Uterus (tissue), 2 donors: ENCODE results near the gene TPPP.

ENCODE experiments used
- POLR2A ChIP-seq, 2 donors: fragments of 450-650 bp; IDR thresholded peaks; one replicate each; pipeline ENCODE4 v1.6.1; 2016; ENCODE audit warnings: antibody characterized with exemption in 2 of 2, mild to moderate bottlenecking in 1 of 2, moderate library complexity in 1 of 2
- TF ChIP-seq, protein P1 (sequence below), 4 experiments: fragments of 200-600 bp in 2 of 4; fragments of 450-650 bp in 2 of 4; sonication (generic) in 2 of 4; IDR thresholded peaks; one replicate each; pipeline ENCODE4 v1.5.1; 2016 to 2019; ENCODE audit warnings: antibody characterized with exemption in 4 of 4, mild to moderate bottlenecking in 2 of 4, moderate library complexity in 1 of 4

- no peak for TF ChIP-seq POLR2A (IDR thresholded peaks at IDR 0.05)
- TF ChIP-seq, protein P1, sequence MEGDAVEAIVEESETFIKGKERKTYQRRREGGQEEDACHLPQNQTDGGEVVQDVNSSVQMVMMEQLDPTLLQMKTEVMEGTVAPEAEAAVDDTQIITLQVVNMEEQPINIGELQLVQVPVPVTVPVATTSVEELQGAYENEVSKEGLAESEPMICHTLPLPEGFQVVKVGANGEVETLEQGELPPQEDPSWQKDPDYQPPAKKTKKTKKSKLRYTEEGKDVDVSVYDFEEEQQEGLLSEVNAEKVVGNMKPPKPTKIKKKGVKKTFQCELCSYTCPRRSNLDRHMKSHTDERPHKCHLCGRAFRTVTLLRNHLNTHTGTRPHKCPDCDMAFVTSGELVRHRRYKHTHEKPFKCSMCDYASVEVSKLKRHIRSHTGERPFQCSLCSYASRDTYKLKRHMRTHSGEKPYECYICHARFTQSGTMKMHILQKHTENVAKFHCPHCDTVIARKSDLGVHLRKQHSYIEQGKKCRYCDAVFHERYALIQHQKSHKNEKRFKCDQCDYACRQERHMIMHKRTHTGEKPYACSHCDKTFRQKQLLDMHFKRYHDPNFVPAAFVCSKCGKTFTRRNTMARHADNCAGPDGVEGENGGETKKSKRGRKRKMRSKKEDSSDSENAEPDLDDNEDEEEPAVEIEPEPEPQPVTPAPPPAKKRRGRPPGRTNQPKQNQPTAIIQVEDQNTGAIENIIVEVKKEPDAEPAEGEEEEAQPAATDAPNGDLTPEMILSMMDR (IDR thresholded peaks at IDR 0.05): no peak
Measured at GRCh38 chr5:659496-660263, 33.5 kb downstream of the TPPP start.
